SK-N-SH treated with all-trans-retinoic acid at 6 μM for 48 hours (cell line): ENCODE results near the gene UTS2B.

Experiments
- ATAC-seq: fragments of 200-7000 bp; cut with Tn5 transposase; 3 replicates; pipeline ENCODE4 v1.9.1; 2020; ENCODE audit warnings: mild to moderate bottlenecking, moderate library complexity
- ARNTL ChIP-seq: fragments of 450-650 bp; formaldehyde crosslinking; IDR thresholded peaks from 2 replicates; pipeline ENCODE4 v1.5.0; 2020; ENCODE audit warnings: low read depth, mild to moderate bottlenecking, moderate library complexity, borderline replicate concordance
- BACH2 ChIP-seq: fragments of 250-450 bp; sonication (Bioruptor Pico); IDR thresholded peaks from 2 replicates; pipeline ENCODE4 v1.9.0; 2021; ENCODE audit warnings: mild to moderate bottlenecking, borderline replicate concordance
- CREB5 ChIP-seq: fragments of 250-450 bp; sonication (Bioruptor Pico); IDR thresholded peaks from 2 replicates; pipeline ENCODE4 v1.5.1; 2020; ENCODE audit warnings: low read depth, mild to moderate bottlenecking, moderate library complexity
- CSDC2 ChIP-seq: fragments of 250-450 bp; sonication (Bioruptor Pico); IDR thresholded peaks from 2 replicates; pipeline ENCODE4 v1.5.0; 2020; ENCODE audit warnings: mild to moderate bottlenecking, moderate library complexity
- CSRNP3 ChIP-seq: fragments of 250-450 bp; sonication (Bioruptor Pico); IDR thresholded peaks from 2 replicates; pipeline ENCODE4 v1.5.1; 2021; ENCODE audit warnings: mild to moderate bottlenecking, moderate library complexity
- ESRRG ChIP-seq: fragments of 250-450 bp; sonication (Bioruptor Pico); IDR thresholded peaks from 2 replicates; pipeline ENCODE4 v1.6.1; 2021; ENCODE audit warnings: mild to moderate bottlenecking
- GLIS3 ChIP-seq: fragments of 250-450 bp; sonication (Bioruptor Pico); IDR thresholded peaks from 2 replicates; pipeline ENCODE4 v1.5.0; 2020; ENCODE audit warnings: mild to moderate bottlenecking, moderate library complexity
- ISL1 ChIP-seq: fragments of 250-450 bp; sonication (Bioruptor Pico); IDR thresholded peaks from 2 replicates; pipeline ENCODE4 v2.1.2; 2022; ENCODE audit warnings: mild to moderate bottlenecking, moderate library complexity
- OSR1 ChIP-seq: fragments of 250-450 bp; sonication (Bioruptor Pico); IDR thresholded peaks from 2 replicates; pipeline ENCODE4 v1.8.0; 2022; ENCODE audit warnings: moderate library complexity, mild to moderate bottlenecking, inconsistent platforms
- PATZ1 ChIP-seq: fragments of 250-450 bp; sonication (Bioruptor Pico); IDR thresholded peaks from 2 replicates; pipeline ENCODE4 v1.8.0; 2020; ENCODE audit warnings: mild to moderate bottlenecking, moderate library complexity, borderline replicate concordance
- PPARA ChIP-seq: fragments of 250-450 bp; sonication (Bioruptor Pico); IDR thresholded peaks from 2 replicates; pipeline ENCODE4 v1.5.0; 2020; ENCODE audit warnings: mild to moderate bottlenecking, borderline replicate concordance
- RARB ChIP-seq: fragments of 250-450 bp; sonication (Bioruptor Pico); IDR thresholded peaks from 2 replicates; pipeline ENCODE4 v1.8.0; 2021; ENCODE audit warnings: mild to moderate bottlenecking, moderate library complexity
- SNAI2 ChIP-seq: fragments of 250-450 bp; sonication (Bioruptor Pico); IDR thresholded peaks from 2 replicates; pipeline ENCODE4 v1.5.0; 2020; ENCODE audit warnings: mild to moderate bottlenecking, moderate library complexity
- TCF4 ChIP-seq: fragments of 250-450 bp; sonication (Bioruptor Pico); IDR thresholded peaks from 2 replicates; pipeline ENCODE4 v1.8.0; 2021; ENCODE audit warnings: mild to moderate bottlenecking, moderate library complexity, borderline replicate concordance
- TOX ChIP-seq: fragments of 250-450 bp; sonication (Bioruptor Pico); IDR thresholded peaks from 2 replicates; pipeline ENCODE4 v1.8.0; 2021; ENCODE audit warnings: mild to moderate bottlenecking, moderate library complexity, borderline replicate concordance
- ZC3H10 ChIP-seq: fragments of 250-450 bp; sonication (Bioruptor Pico); IDR thresholded peaks from 2 replicates; pipeline ENCODE4 v1.5.1; 2021; ENCODE audit warnings: mild to moderate bottlenecking, moderate library complexity
- ZFP3 ChIP-seq: fragments of 250-450 bp; sonication (Bioruptor Pico); IDR thresholded peaks from 2 replicates; pipeline ENCODE4 v1.5.0; 2020; ENCODE audit warnings: mild to moderate bottlenecking, moderate library complexity
- ZFP30 ChIP-seq: fragments of 450-650 bp; formaldehyde crosslinking; IDR thresholded peaks from 2 replicates; pipeline ENCODE4 v1.5.0; 2022; ENCODE audit warnings: mild to moderate bottlenecking, moderate library complexity
- ZNF565 ChIP-seq: fragments of 450-650 bp; formaldehyde crosslinking; conservative IDR thresholded peaks from 2 replicates; pipeline ENCODE4 v1.5.0; 2020; ENCODE audit warnings: low read depth, mild to moderate bottlenecking, moderate library complexity
- ZNF8 ChIP-seq: fragments of 450-650 bp; formaldehyde crosslinking; IDR thresholded peaks from 2 replicates; pipeline ENCODE4 v1.5.0; 2020; ENCODE audit warnings: mild to moderate bottlenecking, moderate library complexity
- TF ChIP-seq, protein P1 (sequence below): fragments of 250-450 bp; sonication (Bioruptor Pico); IDR thresholded peaks from 2 replicates; pipeline ENCODE4 v1.8.0; 2021; ENCODE audit warnings: low read depth, mild to moderate bottlenecking, moderate library complexity, borderline replicate concordance
- TF ChIP-seq, protein P2 (sequence below): fragments of 250-450 bp; sonication (Bioruptor Pico); IDR thresholded peaks from 2 replicates; pipeline ENCODE4 v1.5.0; 2020; ENCODE audit warnings: mild to moderate bottlenecking, moderate library complexity

The UTS2B gene

GRCh38 chr3:191360620-191361019 lies 30.3 kb upstream of the UTS2B start:
- TF ChIP-seq ZC3H10 (CRISPR knock-in tag), result no peak
- no peak for TF ChIP-seq ESRRG (CRISPR knock-in tag)
- TF ChIP-seq ZNF565, result no peak
- TF ChIP-seq ARNTL (CRISPR knock-in tag), result no peak
- TF ChIP-seq PPARA (CRISPR knock-in tag), result no peak
- no peak for TF ChIP-seq CREB5
- TF ChIP-seq ZNF8 (CRISPR knock-in tag), result no peak
- no peak for TF ChIP-seq ZFP3 (CRISPR knock-in tag)
- no peak for TF ChIP-seq ISL1 (CRISPR knock-in tag)
- TF ChIP-seq, all 23 proteins: peak for 0
- ATAC-seq, result no peak

GRCh38 chr3:191358929-191359328 lies 28.6 kb upstream of the UTS2B start:
- ATAC-seq, result no peak
- TF ChIP-seq, protein P1, sequence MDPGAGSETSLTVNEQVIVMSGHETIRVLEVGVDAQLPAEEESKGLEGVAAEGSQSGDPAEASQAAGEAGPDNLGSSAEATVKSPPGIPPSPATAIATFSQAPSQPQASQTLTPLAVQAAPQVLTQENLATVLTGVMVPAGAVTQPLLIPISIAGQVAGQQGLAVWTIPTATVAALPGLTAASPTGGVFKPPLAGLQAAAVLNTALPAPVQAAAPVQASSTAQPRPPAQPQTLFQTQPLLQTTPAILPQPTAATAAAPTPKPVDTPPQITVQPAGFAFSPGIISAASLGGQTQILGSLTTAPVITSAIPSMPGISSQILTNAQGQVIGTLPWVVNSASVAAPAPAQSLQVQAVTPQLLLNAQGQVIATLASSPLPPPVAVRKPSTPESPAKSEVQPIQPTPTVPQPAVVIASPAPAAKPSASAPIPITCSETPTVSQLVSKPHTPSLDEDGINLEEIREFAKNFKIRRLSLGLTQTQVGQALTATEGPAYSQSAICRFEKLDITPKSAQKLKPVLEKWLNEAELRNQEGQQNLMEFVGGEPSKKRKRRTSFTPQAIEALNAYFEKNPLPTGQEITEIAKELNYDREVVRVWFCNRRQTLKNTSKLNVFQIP (CRISPR knock-in tag), result no peak
- TF ChIP-seq, protein P2, sequence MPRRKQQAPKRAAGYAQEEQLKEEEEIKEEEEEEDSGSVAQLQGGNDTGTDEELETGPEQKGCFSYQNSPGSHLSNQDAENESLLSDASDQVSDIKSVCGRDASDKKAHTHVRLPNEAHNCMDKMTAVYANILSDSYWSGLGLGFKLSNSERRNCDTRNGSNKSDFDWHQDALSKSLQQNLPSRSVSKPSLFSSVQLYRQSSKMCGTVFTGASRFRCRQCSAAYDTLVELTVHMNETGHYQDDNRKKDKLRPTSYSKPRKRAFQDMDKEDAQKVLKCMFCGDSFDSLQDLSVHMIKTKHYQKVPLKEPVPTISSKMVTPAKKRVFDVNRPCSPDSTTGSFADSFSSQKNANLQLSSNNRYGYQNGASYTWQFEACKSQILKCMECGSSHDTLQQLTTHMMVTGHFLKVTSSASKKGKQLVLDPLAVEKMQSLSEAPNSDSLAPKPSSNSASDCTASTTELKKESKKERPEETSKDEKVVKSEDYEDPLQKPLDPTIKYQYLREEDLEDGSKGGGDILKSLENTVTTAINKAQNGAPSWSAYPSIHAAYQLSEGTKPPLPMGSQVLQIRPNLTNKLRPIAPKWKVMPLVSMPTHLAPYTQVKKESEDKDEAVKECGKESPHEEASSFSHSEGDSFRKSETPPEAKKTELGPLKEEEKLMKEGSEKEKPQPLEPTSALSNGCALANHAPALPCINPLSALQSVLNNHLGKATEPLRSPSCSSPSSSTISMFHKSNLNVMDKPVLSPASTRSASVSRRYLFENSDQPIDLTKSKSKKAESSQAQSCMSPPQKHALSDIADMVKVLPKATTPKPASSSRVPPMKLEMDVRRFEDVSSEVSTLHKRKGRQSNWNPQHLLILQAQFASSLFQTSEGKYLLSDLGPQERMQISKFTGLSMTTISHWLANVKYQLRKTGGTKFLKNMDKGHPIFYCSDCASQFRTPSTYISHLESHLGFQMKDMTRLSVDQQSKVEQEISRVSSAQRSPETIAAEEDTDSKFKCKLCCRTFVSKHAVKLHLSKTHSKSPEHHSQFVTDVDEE (CRISPR knock-in tag), result no peak
- TF ChIP-seq SNAI2 (CRISPR knock-in tag) (no peak), BACH2 (CRISPR knock-in tag) (no peak), PPARA (CRISPR knock-in tag) (no peak), ESRRG (CRISPR knock-in tag) (no peak), PATZ1 (no peak), CREB5 (no peak), TOX (no peak), CSRNP3 (CRISPR knock-in tag) (no peak), OSR1 (CRISPR knock-in tag) (no peak), ZNF565 (no peak)

DNA sequence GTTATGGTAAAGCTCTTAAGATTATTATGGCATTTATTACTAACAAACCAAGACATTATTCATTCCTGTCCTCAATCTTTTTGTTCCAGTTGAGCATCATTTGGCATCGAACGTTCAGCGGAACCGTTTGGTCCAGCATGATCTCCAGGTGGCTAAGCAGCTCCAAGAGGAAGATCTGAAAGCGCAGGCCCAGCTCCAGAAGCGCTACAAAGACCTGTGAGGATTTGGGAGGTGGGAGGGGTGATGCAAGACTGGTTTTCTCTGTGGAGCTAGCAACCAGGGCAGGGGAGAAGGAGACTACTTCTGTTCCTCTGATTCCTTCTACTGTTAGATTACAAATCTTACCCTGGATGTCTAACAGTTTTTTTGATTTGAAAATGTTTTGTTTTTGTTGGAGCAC lies 27.6 kb upstream of the UTS2B start:
- no peak for ATAC-seq
- TF ChIP-seq CSRNP3 (CRISPR knock-in tag) (no peak), GLIS3 (CRISPR knock-in tag) (no peak), OSR1 (CRISPR knock-in tag) (no peak), ISL1 (CRISPR knock-in tag) (no peak), TCF4 (CRISPR knock-in tag) (no peak), ZFP30 (CRISPR knock-in tag) (no peak), ARNTL (CRISPR knock-in tag) (no peak), ZNF8 (CRISPR knock-in tag) (no peak), ESRRG (CRISPR knock-in tag) (no peak), RARB (no peak), CSDC2 (CRISPR knock-in tag) (no peak)
- TF ChIP-seq, protein P2 (CRISPR knock-in tag), result no peak
